Measurements from ENCODE around the gene VPS13A. TPM values are rescaled to one million over a fixed set of nuclear protein-coding genes. Genes with fewer than 3 reads are reported as not detected.

VPS13A gene
- total RNA-seq, 1 experiment from 2014 or later = 32.2 TPM

- no peaks in the 10 kb centered on the region for H3K9me3 ChIP-seq (ENCODE audit: low read depth, low read length, poor library complexity, severe bottlenecking)
- H3K4me3 ChIP-seq (ENCODE audit: low read depth, low read length, poor library complexity, severe bottlenecking) = no peak overlapping the region
- POLR2A ChIA-PET (ENCODE audit: low non-redundant PET) = no interaction called here
- DNase-seq (ENCODE audit: low spot score) = no peak
- intact Hi-C loops (cut with micrococcal nuclease; ENCODE audit: unreplicated experiment) = no loop called here
- no peaks in the 10 kb centered on the region for H3K4me1 ChIP-seq (ENCODE audit: insufficient read depth, low read length, poor library complexity, severe bottlenecking)
- no peak overlapping the region for H3K27ac ChIP-seq (ENCODE audit: low read depth, low read length, poor library complexity, severe bottlenecking)
- no peaks in the 10 kb centered on the region for H3K36me3 ChIP-seq (ENCODE audit: insufficient read depth, low read length, poor library complexity, severe bottlenecking)
- CTCF ChIA-PET = no interaction called here
- TF ChIP-seq EZH2 (IDR thresholded peaks at IDR 0.05; ENCODE audit: borderline replicate concordance, low read depth, low read length, poor library complexity, severe bottlenecking) = no peak
- TF ChIP-seq CTCF (conservative IDR thresholded peaks at IDR 0.05; ENCODE audit: low read depth, low read length) = no peak
- BruUV-seq (replicated peaks) = no TSS peak
- no peaks in the 10 kb centered on the region for H3K27me3 ChIP-seq (replicated peaks; ENCODE audit: insufficient read depth, low read depth, low read length, poor library complexity)
These were observed 150.8 kb downstream of the VPS13A start for GRCh38 chr9:77328102-77328501.

GRCh38 chr9:77370064-77370463 is 192.7 kb downstream of the VPS13A start:
- H3K4me3 ChIP-seq (ENCODE audit: low read depth, low read length, poor library complexity, severe bottlenecking) = no peak overlapping the region
- intact Hi-C loops (cut with micrococcal nuclease; ENCODE audit: unreplicated experiment) = no loop called here
- no peak overlapping the region for H3K27ac ChIP-seq (ENCODE audit: low read depth, low read length, poor library complexity, severe bottlenecking)
- ChIA-PET CTCF (no interaction called here), POLR2A (ENCODE audit: low non-redundant PET) (no interaction called here)
- no peaks in the 10 kb centered on the region for H3K9me3 ChIP-seq (ENCODE audit: low read depth, low read length, poor library complexity, severe bottlenecking)
- peaks cover 3% of the 10 kb centered on the region for H3K36me3 ChIP-seq (ENCODE audit: insufficient read depth, low read length, poor library complexity, severe bottlenecking)
- H3K4me1 ChIP-seq (ENCODE audit: insufficient read depth, low read length, poor library complexity, severe bottlenecking) = no peaks in the 10 kb centered on the region
- H3K27me3 ChIP-seq (replicated peaks; ENCODE audit: insufficient read depth, low read depth, low read length, poor library complexity) = no peaks in the 10 kb centered on the region
- DNase-seq (ENCODE audit: low spot score) = no peak
- TF ChIP-seq CTCF (conservative IDR thresholded peaks at IDR 0.05; ENCODE audit: low read depth, low read length) = no peak
- no peak for TF ChIP-seq EZH2 (IDR thresholded peaks at IDR 0.05; ENCODE audit: borderline replicate concordance, low read depth, low read length, poor library complexity, severe bottlenecking)
- no TSS peak for BruUV-seq (replicated peaks)

DNA sequence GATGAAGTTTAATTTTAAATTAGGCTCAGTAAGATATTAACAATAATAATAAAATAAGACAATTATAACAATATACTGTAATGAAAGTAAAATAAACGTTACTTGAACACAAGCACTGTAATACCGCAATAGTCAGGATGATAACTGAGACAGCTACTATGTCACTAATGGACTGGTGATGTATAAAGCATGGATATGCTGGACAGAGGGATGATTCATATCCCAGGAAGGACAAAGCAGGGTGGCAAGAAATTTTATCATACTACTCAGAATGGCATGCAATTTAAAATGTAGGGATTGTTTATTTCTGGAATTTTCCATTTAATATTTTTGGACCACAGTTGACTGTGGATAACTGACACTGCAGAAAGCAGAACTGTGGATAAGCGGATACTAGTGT is 196.9 kb downstream of the VPS13A start:
- H3K4me1 ChIP-seq (ENCODE audit: insufficient read depth, low read length, poor library complexity, severe bottlenecking) = no peaks in the 10 kb centered on the region
- H3K4me3 ChIP-seq (ENCODE audit: low read depth, low read length, poor library complexity, severe bottlenecking) = no peak overlapping the region
- DNase-seq (ENCODE audit: low spot score) = no peak
- no peaks in the 10 kb centered on the region for H3K27me3 ChIP-seq (replicated peaks; ENCODE audit: insufficient read depth, low read depth, low read length, poor library complexity)
- intact Hi-C loops (cut with micrococcal nuclease; ENCODE audit: unreplicated experiment) = no loop called here
- no peaks in the 10 kb centered on the region for H3K9me3 ChIP-seq (ENCODE audit: low read depth, low read length, poor library complexity, severe bottlenecking)
- peaks cover 3% of the 10 kb centered on the region for H3K36me3 ChIP-seq (ENCODE audit: insufficient read depth, low read length, poor library complexity, severe bottlenecking)
- no peak overlapping the region for H3K27ac ChIP-seq (ENCODE audit: low read depth, low read length, poor library complexity, severe bottlenecking)
- no TSS peak for BruUV-seq (replicated peaks)
- POLR2A ChIA-PET (ENCODE audit: low non-redundant PET) = no interaction called here
- CTCF ChIA-PET = no interaction called here
- TF ChIP-seq CTCF (conservative IDR thresholded peaks at IDR 0.05; ENCODE audit: low read depth, low read length) (no peak), EZH2 (IDR thresholded peaks at IDR 0.05; ENCODE audit: borderline replicate concordance, low read depth, low read length, poor library complexity, severe bottlenecking) (no peak)
